ENCODE results near the gene PHF21A. TPM values are rescaled to one million over a fixed set of nuclear protein-coding genes. Genes with fewer than 3 reads are reported as not detected.

Gene PHF21A
- total RNA-seq, 4 donors from 2014 or later = 9.8 to 20.2 (median 15.4) TPM

GRCh38 chr11:46073632-46074031 is 47.6 kb downstream of the PHF21A start:
- Histone ChIP-seq H3K36me3 (no peaks in the 10 kb centered on the region), H3K9me3 (no peaks in the 10 kb centered on the region), H3K27ac (no peak overlapping the region), H3K4me3 (no peak overlapping the region), H3K27me3 (no peaks in the 10 kb centered on the region), H3K4me1 (peaks cover 5 to 9% of the 10 kb centered on the region in 2 donors)
- TF ChIP-seq POLR2A (IDR thresholded peaks at IDR 0.05) (no peak), CTCF (IDR thresholded peaks at IDR 0.05 in 4 of 5, conservative IDR thresholded peaks at IDR 0.05 in 1 of 5) (no peak)
- intact Hi-C loops (cut with DNase I; ENCODE audit: low total_unique reads) = no loop called here
- ATAC-seq = no peak
- no peak for DNase-seq
- in situ Hi-C loops (cut with MboI; ENCODE audit: low sequenced_read_pairs in 4 of 4) = no loop called here

GRCh38 chr11:46072172-46072964 is 48.9 kb downstream of the PHF21A start:
- intact Hi-C loops (cut with DNase I; ENCODE audit: low total_unique reads) (no loop called here), in situ Hi-C loops (cut with MboI; ENCODE audit: low sequenced_read_pairs in 4 of 4) (no loop called here)
- peak overlapping the region in 2 of 4 donors; percentile 15 to 35 for H3K27ac ChIP-seq
- H3K36me3 ChIP-seq = no peaks in the 10 kb centered on the region
- ATAC-seq = peak; percentile 36 to 53
- no peaks in the 10 kb centered on the region for H3K27me3 ChIP-seq
- no peak overlapping the region for H3K4me3 ChIP-seq
- no peaks in the 10 kb centered on the region for H3K9me3 ChIP-seq
- peaks cover 5 to 9% of the 10 kb centered on the region in 2 donors for H3K4me1 ChIP-seq
- DNase-seq = no peak
- TF ChIP-seq CTCF (IDR thresholded peaks at IDR 0.05 in 4 of 5, conservative IDR thresholded peaks at IDR 0.05 in 1 of 5) (no peak), POLR2A (IDR thresholded peaks at IDR 0.05) (no peak)

- TF ChIP-seq POLR2A (IDR thresholded peaks at IDR 0.05) (no peak), CTCF (IDR thresholded peaks at IDR 0.05 in 4 of 5, conservative IDR thresholded peaks at IDR 0.05 in 1 of 5) (no peak)
- no peaks in the 10 kb centered on the region for H3K36me3 ChIP-seq
- peaks cover 5 to 9% of the 10 kb centered on the region in 2 donors for H3K4me1 ChIP-seq
- no peak for DNase-seq
- no peaks in the 10 kb centered on the region for H3K9me3 ChIP-seq
- no peaks in the 10 kb centered on the region for H3K27me3 ChIP-seq
- no peak for ATAC-seq
- no peak overlapping the region for H3K27ac ChIP-seq
- H3K4me3 ChIP-seq = no peak overlapping the region
- intact Hi-C loops (cut with DNase I; ENCODE audit: low total_unique reads) (no loop called here), in situ Hi-C loops (cut with MboI; ENCODE audit: low sequenced_read_pairs in 4 of 4) (no loop called here)
These were observed 50.2 kb downstream of the PHF21A start for GRCh38 chr11:46071091-46071490.

- no peaks in the 10 kb centered on the region for H3K9me3 ChIP-seq
- no peak for DNase-seq
- H3K4me1 ChIP-seq = peaks cover 5 to 9% of the 10 kb centered on the region in 2 donors
- no peak overlapping the region for H3K4me3 ChIP-seq
- ATAC-seq = no peak
- no peaks in the 10 kb centered on the region for H3K27me3 ChIP-seq
- in situ Hi-C loops (cut with MboI; ENCODE audit: low sequenced_read_pairs in 4 of 4) = no loop called here
- intact Hi-C loops (cut with DNase I; ENCODE audit: low total_unique reads) = no loop called here
- TF ChIP-seq CTCF (IDR thresholded peaks at IDR 0.05 in 4 of 5, conservative IDR thresholded peaks at IDR 0.05 in 1 of 5) (no peak), POLR2A (IDR thresholded peaks at IDR 0.05) (no peak)
- H3K27ac ChIP-seq = no peak overlapping the region
- no peaks in the 10 kb centered on the region for H3K36me3 ChIP-seq
These were observed 51.7 kb downstream of the PHF21A start for GRCh38 chr11:46069595-46069994.

Data from gastrocnemius medialis (tissue), 4 donors.